HUES48 (cell line): ENCODE measurements around the gene HOMER2.
"Not testable (repeated sequence)": the region's sequence is repeated elsewhere in the genome, so short reads cannot be mapped to it uniquely, and the experiment has no call there.

Experiments
- H3K27ac ChIP-seq: one replicate; pipeline ENCODE4 v1.7.0; 2013; ENCODE audit warnings: low read depth, low read length, inconsistent platforms
- H3K27me3 ChIP-seq: 2 replicates; pipeline ENCODE4 v1.6.1; 2013; ENCODE audit warnings: mild to moderate bottlenecking, low read length; ENCODE audit not compliant: control insufficient read depth, insufficient read depth
- H3K36me3 ChIP-seq: 2 replicates; pipeline ENCODE4 v1.6.1; 2013; ENCODE audit warnings: low read length; ENCODE audit not compliant: control insufficient read depth, insufficient read depth
- H3K4me1 ChIP-seq: 2 replicates; pipeline ENCODE4 v1.6.1; 2013; ENCODE audit warnings: mild to moderate bottlenecking, low read length; ENCODE audit not compliant: control insufficient read depth, insufficient read depth
- H3K4me3 ChIP-seq: 2 replicates; pipeline ENCODE4 v1.5.1; 2013; ENCODE audit warnings: mild to moderate bottlenecking, low read depth, low read length
- H3K9ac ChIP-seq: 2 replicates; pipeline ENCODE4 v1.6.1; 2013; ENCODE audit warnings: mild to moderate bottlenecking, low read depth, low read length, moderate library complexity
- H3K9me3 ChIP-seq: 2 replicates; pipeline ENCODE4 v1.6.1; 2013; ENCODE audit warnings: low read length; ENCODE audit not compliant: control insufficient read depth, insufficient read depth

HOMER2 gene

GRCh38 chr15:82944821-82945220, 7.7 kb downstream of the HOMER2 start:
- Histone ChIP-seq H3K27ac (no peak overlapping the region), H3K36me3 (no peaks in the 10 kb centered on the region), H3K4me1 (no peaks in the 10 kb centered on the region), H3K9me3 (no peaks in the 10 kb centered on the region), H3K27me3 (no peaks in the 10 kb centered on the region), H3K9ac (no peak overlapping the region), H3K4me3 (no peak overlapping the region)

- Histone ChIP-seq H3K9me3 (no peaks in the 10 kb centered on the region), H3K27ac (no peak overlapping the region), H3K36me3 (no peaks in the 10 kb centered on the region), H3K27me3 (no peaks in the 10 kb centered on the region), H3K4me3 (no peak overlapping the region), H3K4me1 (no peaks in the 10 kb centered on the region), H3K9ac (no peak overlapping the region)
Measured at GRCh38 chr15:82944056-82944455, 8.5 kb downstream of the HOMER2 start.

- H3K4me3 ChIP-seq: no peak overlapping the region
- no peak overlapping the region for H3K27ac ChIP-seq
- no peaks in the 10 kb centered on the region for H3K9me3 ChIP-seq
- no peaks in the 10 kb centered on the region for H3K27me3 ChIP-seq
- H3K36me3 ChIP-seq: no peaks in the 10 kb centered on the region
- H3K9ac ChIP-seq: no peak overlapping the region
- H3K4me1 ChIP-seq: no peaks in the 10 kb centered on the region
Measured at GRCh38 chr15:82943176-82943575, 9.3 kb downstream of the HOMER2 start.

- H3K4me3 ChIP-seq: no peak overlapping the region
- H3K4me1 ChIP-seq: no peaks in the 10 kb centered on the region
- H3K9ac ChIP-seq: no peak overlapping the region
- no peaks in the 10 kb centered on the region for H3K27me3 ChIP-seq
- H3K9me3 ChIP-seq: no peaks in the 10 kb centered on the region
- no peak overlapping the region for H3K27ac ChIP-seq
- H3K36me3 ChIP-seq: no peaks in the 10 kb centered on the region
Measured at GRCh38 chr15:82942691-82943090, 9.8 kb downstream of the HOMER2 start.

- not testable (repeated sequence) for H3K4me3 ChIP-seq, H3K27ac ChIP-seq, H3K36me3 ChIP-seq, H3K27me3 ChIP-seq, H3K9me3 ChIP-seq, H3K9ac ChIP-seq, H3K4me1 ChIP-seq
Measured at GRCh38 chr15:82939678-82940077, 12.8 kb downstream of the HOMER2 start.

- no peaks in the 10 kb centered on the region for H3K27me3 ChIP-seq
- H3K4me1 ChIP-seq: no peaks in the 10 kb centered on the region
- H3K4me3 ChIP-seq: no peak overlapping the region
- H3K9me3 ChIP-seq: no peaks in the 10 kb centered on the region
- H3K9ac ChIP-seq: no peak overlapping the region
- H3K27ac ChIP-seq: no peak overlapping the region
- H3K36me3 ChIP-seq: no peaks in the 10 kb centered on the region
Measured at GRCh38 chr15:82937712-82938058, 14.8 kb downstream of the HOMER2 start.

- H3K27ac ChIP-seq: no peak overlapping the region
- no peaks in the 10 kb centered on the region for H3K36me3 ChIP-seq
- H3K4me3 ChIP-seq: no peak overlapping the region
- H3K4me1 ChIP-seq: no peaks in the 10 kb centered on the region
- no peaks in the 10 kb centered on the region for H3K27me3 ChIP-seq
- no peak overlapping the region for H3K9ac ChIP-seq
- no peaks in the 10 kb centered on the region for H3K9me3 ChIP-seq
Measured at GRCh38 chr15:82936966-82937711, 15.4 kb downstream of the HOMER2 start.

- Histone ChIP-seq H3K36me3 (no peaks in the 10 kb centered on the region), H3K27ac (no peak overlapping the region), H3K9ac (no peak overlapping the region), H3K27me3 (no peaks in the 10 kb centered on the region), H3K4me3 (no peak overlapping the region), H3K9me3 (no peaks in the 10 kb centered on the region), H3K4me1 (0 out of 2 replicates have a peak, but pooled peaks cover 5% of the 10 kb centered on the region)
Measured at GRCh38 chr15:82935382-82935781, 17.1 kb downstream of the HOMER2 start.

- Histone ChIP-seq H3K27ac (no peak overlapping the region), H3K27me3 (no peaks in the 10 kb centered on the region), H3K9ac (no peak overlapping the region), H3K4me3 (no peak overlapping the region), H3K4me1 (0 out of 2 replicates have a peak, but pooled peaks cover 5% of the 10 kb centered on the region), H3K9me3 (no peaks in the 10 kb centered on the region), H3K36me3 (no peaks in the 10 kb centered on the region)
Measured at GRCh38 chr15:82934100-82934880, 18.2 kb downstream of the HOMER2 start.

- H3K36me3 ChIP-seq: no peaks in the 10 kb centered on the region
- H3K9me3 ChIP-seq: no peaks in the 10 kb centered on the region
- H3K4me3 ChIP-seq: no peak overlapping the region
- H3K27ac ChIP-seq: no peak overlapping the region
- no peak overlapping the region for H3K9ac ChIP-seq
- 0 out of 2 replicates have a peak, but pooled peaks cover 5% of the 10 kb centered on the region for H3K4me1 ChIP-seq
- H3K27me3 ChIP-seq: no peaks in the 10 kb centered on the region
Measured at GRCh38 chr15:82933576-82933975, 18.9 kb downstream of the HOMER2 start.

- no peak overlapping the region for H3K27ac ChIP-seq
- H3K36me3 ChIP-seq: no peaks in the 10 kb centered on the region
- no peaks in the 10 kb centered on the region for H3K9me3 ChIP-seq
- H3K27me3 ChIP-seq: no peaks in the 10 kb centered on the region
- no peak overlapping the region for H3K9ac ChIP-seq
- H3K4me1 ChIP-seq: 0 out of 2 replicates have a peak, but pooled peaks cover 5% of the 10 kb centered on the region
- H3K4me3 ChIP-seq: no peak overlapping the region
Measured at GRCh38 chr15:82931221-82931620, 21.3 kb downstream of the HOMER2 start.
